Activated CD8-positive, alpha-beta memory T cell treated with anti-CD3 and anti-CD28 coated beads for 24 hours (primary cell): ENCODE results near the gene PNMA1.

ENCODE experiments used
- DNase-seq: peaks from one replicate; pipeline ENCODE4 v3.0.0-alpha.2; 2020

Gene PNMA1

DNA sequence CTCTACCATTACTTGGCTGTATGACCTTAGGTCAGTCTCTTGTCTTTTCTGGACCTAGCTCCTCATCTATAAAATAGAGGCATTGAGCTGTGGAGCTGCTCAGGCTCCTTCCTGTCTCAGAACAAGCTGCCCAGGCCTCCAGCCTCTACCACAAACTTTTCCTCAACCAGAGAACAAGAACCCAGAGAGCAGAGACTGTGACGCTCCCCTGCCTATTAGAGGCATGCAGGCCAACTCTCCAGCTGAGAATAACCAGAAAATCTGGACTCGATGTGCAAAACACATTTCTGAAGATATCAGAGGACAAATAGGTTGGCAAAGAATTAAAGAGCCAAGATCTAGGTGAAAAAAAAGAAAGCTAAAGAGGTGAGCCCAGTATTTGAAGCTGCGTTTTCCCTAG lies 17.8 kb upstream of the PNMA1 start:
- no peak for DNase-seq

DNA sequence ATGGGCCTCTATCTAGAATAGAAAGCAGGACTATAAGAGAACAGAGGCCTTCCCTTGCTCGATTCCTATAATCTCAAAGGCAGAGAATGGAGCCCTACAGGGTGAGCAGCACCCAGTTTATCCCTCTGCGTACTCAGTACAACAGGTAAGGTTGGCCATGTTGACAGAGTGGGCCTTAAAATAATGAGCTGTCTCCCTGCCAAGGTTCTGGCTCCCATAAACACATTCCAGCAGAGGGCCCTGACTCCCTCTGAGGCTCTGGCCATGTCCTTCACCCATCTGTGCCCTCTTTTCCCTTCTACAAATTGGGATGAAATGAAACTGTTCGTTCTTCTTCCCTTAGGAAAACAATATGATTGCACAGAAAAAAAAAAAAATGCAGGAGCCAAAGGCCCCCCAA lies 16.9 kb upstream of the PNMA1 start:
- no peak for DNase-seq

DNA sequence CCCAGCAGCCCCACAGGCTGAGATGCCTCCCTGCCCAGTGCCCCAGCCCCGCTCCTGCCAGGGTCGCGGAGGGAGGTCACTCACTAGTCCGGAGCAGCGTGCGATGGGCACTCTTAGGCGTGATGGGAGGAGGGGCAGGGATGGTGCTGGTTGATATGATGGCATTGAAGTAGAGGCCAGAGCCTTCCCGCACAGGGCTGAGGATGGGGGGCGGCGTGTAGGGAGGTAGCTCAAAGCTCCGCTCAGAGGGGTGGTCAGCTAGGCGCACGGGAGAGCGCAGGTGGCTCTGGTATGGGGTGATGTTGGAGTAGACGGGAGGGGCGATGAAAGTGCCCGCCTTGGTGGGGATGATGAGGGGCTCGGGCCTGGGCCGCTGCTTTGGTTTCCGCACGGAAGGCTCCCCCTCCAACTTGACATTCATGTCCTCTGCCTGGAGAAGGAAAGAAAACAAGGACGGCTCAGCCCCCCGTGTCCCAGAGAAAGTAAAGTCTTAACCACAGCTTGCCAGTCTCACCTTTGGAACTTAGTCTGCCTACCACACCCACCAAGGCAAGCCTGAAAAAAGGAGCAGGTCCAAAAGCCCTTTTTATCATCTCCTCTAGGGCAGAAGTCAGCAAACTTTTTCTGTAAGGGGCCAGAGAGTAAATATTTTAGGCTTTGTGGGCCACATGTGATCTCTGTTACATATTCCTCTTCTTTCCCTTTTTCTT lies 15.5 kb upstream of the PNMA1 start:
- no peak for DNase-seq

DNA sequence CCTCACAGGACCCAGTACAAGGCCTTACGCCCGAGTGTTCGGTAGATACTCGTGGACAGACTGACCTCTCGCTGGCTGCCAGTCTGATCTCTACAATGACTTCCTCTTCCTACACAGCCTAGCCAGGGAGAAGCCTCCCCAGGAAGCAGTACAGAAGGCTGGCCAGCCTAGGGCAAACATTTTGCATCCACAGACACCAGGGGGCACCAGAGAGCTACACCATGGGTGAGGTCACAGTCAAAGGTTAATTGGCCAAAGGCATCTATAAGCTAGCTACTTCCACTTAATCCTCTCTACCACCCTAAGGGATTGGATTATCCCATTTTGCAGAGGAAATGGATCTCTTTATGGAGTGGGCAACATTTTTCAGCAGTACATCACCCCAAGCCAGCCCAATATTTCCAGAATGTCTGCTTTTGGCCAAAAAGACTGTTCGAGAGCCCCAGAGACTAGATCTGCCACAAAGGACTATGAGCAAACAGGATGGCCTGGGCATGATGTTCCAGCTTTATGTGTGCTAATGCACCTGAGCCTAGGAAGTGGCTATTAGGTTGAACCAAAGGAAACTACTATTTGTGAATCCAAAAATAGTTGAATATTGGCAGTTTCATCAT lies 14.6 kb upstream of the PNMA1 start:
- peak; percentile 96 for DNase-seq

DNA sequence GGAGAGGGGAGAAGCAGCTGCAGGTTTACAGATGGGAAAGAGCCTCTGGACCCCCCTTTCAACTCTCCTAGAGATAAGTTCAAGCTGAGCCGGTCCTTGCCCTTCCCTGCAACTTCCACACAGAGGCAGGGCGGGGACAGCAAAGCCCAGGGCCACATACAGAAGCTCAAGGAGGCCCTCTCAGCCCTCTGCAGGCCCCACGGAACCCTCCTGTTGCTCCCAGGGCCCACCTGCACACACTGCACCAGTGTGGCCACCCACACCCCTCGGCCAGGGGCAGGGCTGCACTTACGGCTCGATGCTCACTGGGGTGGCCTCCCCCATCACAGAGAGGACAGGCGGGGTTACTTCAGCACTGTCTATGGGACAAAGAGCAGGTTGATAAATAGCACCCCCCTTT lies 13.0 kb upstream of the PNMA1 start:
- no peak for DNase-seq

DNA sequence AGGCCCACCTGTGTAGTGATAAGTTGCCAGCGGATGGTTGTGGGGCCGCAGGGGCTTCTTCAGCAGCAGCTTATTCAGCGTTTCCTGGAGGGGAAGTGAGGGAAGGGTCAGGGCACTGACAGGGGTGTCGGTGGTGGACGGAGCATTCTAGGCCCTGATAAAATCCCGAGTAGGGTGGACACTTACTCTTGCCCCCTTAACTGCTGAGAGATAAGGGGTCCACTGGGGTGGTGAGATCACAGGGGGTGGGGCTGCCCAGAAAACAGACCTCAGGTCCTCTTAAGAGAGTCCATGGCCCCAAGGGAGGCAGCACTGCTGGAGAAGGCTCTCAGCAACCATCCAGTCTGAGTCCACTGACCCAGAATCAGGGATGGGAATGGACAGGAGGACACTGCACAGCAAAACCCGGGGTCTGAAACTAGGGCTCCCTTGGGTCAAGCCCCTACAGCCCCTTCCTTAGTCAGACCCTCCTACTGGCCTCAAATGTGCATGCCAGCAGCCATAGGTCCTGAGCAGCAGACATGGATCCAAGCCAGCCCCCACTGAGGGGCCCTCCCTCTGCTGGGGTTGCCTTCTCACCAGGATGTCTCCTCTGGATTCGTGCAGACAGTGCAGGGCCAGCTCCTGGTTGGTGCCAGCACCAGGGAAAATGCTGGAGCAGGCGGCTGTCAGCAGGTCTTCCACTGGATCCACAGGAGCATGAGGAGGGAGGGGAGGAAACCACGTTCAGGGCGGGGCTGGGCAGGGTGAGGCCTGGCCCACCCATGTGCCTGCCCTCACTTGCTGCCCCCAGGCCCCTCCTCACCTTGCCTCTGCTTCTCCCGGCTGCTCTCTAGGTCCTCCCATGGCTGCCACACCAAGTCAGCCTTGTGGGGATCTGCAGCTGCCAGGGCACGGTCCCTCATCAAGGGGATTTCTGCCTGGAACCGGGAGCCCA lies 12.1 kb upstream of the PNMA1 start:
- DNase-seq, result no peak

DNA sequence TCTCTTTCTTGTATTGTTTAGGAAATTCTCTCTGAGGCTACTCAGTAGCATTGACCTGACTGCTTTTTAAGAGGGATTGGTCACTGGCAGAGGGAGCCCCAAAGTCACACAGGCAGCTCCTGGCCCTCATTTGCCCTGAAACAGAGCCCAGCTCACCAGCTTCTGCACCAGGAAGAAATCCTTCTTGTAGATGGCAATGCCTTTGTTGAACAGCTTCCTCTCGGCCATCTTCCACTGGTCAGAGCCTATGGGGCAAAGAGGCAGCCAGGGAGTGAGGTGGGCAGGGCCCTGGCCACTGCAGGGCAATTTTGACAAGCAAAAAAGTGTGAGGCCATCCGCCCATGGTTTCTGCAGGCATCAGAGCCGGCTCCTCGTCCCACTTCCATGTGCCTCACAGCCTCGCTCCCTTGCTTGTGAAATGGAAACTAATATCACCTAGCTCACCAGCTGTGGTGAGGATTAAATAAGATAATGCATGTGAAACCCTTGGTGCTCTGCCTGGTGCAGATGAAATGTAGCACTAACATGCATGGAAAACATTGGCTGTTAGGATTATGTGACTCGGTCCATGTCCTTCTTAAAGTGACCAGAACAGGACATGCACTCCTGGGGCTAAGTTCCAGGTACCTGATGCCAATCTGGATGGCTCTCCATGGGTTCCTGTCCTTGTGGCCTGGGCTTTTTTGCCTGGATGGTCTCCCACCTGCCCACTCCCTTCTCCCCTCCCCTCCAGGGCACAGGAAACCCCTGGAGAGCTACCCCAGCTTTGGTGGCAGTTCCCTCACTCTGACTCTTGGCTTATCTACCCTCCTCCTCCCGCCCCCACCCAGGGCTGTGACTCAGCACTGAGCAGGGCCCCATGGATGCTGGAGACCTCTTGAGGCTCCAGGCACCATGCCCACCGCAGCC lies 11.2 kb upstream of the PNMA1 start:
- DNase-seq, result no peak

DNA sequence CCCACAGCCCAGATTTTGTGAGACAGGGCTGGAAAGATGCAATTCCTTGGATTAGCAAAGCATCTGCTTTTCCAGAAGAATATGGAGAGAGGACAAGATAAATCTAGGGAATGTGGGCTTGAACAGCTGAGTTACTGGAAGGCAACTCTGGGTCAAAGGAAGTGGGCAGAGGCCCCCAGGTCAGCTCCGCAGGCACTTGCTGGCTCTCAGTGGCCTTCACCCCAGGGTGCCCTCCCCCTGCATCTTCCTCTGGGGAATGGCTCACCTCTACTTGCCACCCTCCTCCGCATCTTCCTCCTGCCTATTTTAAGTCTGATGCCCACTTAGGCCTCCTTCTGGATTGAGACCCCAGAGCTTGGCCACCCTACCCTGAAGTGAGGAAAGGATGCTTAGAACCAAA lies 10.5 kb upstream of the PNMA1 start:
- DNase-seq, result no peak

DNA sequence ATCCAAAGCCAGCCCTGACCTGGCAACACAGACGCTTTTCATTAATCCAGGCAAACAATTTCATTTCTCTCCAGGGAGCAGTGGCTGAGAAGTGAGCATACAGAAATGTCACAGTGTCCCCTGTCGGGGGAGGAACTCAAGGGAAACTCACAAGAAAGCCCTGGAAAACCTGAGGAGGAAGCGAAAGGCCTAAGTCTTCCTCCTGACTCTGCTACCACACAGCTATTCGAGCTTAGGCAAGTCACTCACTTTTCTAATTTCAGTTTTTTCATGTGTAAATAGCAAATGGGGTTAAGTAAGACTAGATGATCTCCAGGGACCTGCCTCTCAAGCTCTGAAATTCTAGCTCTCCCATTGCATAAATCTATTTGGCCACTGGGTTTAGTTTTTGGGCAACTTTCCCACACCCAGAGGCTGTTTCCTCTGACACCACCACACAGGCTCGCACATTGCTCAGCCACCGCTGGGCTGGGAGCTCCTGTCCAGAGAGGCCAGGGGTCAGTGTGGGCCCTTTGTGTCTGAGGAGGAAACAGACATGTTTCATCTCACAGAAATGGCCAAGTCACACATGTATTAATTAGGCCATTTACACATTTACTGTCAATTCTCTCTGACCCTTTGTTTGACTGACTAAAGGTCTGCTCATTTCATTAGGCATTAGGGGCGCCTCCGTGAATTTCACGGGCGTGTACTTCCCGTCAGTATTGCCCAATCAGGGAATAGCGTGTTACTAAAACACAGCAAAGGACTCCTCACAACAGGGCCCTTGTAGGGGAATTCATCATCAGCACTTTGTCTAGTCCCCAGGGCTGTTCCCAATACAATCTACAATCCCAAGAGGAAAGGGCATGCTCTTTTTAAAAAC lies 9.8 kb upstream of the PNMA1 start:
- no peak for DNase-seq

DNA sequence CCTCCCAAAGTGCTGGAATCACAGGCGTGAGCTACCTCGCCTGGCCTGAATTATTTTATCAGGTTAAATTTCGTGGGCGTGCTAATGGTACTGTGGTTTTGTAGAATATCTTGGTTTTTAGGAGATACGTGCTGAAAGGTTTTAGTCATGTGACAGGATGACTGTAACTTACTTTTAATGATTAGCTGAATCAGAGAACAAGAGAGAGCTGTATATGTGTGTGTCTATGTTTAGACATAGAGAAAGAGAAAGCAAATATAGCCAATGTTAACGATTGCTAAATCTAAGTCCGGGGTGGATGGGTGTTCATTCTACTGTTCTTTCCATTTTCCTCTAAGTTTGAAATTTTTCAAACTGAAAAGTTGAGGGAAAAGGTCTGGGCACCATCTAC lies 9.2 kb upstream of the PNMA1 start:
- no peak for DNase-seq

DNA sequence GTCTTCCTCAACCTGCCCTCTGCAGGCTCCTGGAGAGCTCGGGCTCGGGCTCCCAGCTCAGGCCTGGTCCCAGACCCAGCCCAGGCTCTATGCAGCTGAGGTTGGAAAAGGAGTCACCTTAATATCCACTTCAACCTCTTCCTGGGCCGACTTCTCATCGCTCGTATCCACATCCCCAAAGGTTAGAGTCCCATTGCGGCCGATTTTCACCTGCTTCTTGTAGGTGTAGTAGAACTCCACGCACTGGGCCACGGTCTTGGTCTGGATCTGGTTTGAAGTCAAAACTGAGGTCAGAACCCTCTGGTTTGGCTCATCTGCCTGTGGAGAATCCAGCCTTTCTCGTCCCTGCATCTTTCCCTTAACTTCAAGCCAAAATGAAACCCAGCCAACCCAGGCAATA lies 8.4 kb upstream of the PNMA1 start:
- peak; percentile 47 for DNase-seq

DNA sequence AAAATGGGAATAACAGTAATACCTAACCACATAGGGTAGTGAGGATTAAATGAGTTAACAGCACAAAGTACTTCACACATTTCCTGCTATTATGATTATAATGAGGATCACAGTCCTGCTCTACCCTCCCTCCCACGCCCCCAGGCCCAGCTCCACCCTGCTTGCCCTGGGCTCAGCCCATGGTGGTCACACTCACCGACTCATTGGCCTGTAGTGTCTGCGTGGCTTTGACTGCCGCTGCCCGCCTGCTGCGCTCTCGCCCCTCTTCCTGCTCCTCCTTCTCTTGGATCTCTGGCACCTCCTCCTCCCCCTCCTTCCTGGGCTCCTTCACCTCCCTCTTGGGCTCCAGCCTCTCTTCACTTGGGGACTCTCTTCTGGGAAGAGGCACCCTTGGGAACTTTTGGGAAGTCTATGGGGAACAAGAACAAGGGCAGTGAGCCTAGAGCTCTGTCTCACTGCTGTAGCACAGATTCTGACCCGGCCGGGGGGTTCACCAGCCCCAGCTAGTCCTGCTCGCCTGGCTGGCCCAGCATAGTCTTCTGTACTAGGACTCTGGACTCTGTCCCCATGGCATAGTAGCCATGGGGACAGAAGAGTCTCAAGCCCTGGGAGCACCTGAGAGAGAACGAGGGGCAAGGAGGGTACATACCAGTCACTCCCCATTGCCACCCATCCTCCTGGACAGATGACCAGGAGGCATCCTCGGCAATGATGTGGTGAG lies 7.1 kb upstream of the PNMA1 start:
- no peak for DNase-seq

DNA sequence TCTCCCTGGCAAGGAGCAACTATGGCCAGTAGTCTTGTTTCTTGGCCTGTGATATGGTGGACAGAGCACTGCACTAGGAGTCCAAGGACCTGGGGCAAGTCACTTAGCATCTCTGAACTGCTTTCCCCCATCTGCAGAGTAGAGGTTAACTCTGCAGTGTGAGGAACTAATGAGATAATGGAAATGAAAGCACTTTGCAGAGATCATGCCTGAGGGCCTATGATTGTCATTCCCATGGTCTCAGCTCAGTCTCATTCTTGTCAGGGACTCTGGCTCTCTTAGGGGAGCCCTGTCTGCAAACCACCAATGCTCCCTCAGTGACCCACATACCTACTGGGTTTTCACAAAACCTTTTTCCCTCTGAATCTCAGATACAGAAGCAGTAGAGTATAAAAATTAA lies 6.5 kb upstream of the PNMA1 start:
- no peak for DNase-seq

DNA sequence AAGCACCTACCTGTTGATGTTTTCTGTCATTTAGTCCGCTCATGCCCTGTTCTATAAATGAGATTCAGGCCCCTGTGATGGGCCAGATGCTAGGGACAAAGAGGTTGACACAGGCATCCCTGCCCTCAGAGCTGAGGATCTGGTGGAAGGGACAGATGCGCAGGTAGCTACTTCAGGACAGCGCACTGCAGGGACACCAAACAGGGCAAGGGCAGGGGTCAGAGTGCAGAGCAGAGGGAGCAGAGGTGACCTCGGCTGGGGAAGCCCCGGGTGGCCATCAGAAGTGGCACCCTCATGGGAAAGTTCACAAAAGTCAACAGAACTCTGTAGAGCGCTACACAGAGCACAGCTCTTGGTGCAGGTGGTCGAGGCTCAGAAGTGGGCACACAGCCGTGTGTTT lies 5.6 kb upstream of the PNMA1 start:
- no peak for DNase-seq

DNA sequence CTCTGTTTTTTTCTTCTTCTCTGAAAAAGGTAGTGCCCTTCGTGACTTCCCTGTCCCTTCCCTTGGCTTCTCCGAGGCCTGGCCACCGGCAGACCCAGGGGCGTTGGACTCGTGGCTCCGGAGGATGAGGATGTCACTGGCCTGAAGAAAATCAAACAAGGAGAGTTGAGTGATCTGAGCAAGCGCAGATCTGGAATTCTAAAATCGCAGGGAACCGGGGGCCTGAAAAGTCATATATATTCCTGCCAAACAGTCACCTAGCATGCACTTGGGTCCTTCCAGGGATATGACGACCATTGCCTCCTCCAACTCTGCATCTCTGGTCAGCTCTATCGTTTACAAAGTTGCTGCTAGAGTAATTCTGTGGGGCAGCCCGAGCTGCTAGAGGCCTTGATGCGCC lies 5.2 kb upstream of the PNMA1 start:
- no peak for DNase-seq

DNA sequence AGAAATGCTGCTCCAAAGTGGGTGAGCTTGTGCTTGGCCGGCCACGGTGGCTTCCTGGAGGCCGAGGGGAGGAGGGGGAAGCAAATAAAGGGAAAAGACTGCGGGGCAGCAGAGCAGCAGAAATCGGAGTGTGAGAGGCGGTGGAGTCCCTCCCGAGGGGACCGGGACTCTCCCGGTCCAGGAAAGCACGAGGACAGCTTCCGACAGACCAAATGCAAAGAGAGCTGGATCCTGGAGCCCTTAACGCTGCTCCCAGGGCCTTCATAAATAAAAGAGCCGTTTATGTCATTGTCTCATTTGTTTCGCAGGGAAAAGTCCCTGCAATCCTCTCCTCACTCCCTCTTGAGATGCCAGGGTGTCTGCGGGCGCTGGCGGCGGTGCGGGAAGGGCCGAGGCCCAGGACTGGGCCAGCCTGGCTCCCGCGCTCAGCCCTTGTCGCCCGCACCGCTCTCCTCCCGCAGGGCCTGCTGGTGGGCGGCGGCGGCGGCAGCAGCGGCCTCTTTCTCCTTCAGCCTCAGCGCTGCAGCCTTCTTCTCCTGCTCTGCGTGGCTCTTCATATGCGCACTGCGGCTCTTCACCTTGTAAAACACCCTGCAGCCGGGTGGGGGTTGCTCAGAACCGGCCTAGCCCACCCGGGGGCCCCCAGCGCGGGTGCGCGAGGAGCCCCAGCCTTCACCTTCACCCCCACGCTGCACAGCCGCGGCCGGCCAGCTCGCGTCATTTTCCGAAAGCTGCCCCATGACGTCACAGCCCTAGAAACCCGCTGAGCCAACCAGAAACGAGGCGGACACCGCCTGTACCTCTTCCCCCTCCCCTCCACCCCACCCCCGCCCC lies 4.5 kb upstream of the PNMA1 start:
- no peak for DNase-seq

DNA sequence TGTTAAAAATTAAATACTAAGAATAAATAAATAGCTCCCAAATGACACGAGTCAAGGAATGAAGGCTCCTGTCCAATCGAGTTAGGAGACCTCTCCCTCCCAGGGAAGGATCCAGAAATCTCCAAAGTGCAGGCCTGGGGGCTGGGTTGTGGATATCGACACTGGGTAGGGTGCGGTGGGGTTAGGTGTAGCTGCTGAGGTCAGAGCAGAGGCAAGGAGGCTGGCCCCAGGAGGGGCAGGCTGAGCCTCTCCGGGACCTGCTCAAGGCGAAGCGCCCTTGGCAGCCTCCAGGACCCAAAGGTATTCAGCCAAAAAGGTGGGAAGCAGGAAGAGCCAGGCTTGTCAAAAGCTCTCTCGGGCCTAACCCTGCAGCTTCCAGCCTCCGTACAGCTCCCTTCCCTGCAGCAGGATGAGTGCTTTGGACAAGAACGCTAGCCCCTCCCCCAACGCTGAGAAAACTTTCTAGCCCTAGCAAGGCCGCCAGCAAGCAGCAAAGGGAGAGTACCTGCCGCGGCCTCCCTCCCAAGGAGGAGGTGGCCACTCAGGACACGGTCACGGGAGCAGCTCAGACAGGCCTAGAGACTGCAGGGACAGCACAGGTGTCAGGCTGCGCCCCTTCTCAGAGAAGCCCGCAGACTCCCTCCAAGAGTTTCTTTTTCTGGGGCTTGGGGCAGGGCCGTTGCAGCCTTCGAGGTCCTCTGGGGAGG lies 3.7 kb upstream of the PNMA1 start:
- DNase-seq, result no peak

DNA sequence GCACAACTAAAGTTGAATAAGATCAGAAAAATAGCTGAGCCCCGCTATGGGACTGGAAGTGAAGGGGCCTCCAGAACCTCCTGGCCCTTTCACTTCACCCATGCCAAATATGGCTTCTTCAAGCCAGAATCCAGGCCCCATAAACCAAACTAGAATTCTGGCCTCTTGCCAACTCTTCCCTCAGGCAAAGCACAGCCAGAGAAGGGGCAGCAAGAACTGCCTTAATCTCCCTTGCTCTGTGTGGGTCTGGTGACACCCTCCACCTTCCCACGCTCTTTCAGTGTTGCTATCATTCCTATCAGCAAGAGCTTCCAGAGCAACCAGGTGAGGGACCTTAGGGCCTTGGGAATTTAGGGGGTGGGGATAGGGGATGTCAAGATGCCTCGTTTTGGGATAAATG lies 3.1 kb upstream of the PNMA1 start:
- DNase-seq, result no peak

DNA sequence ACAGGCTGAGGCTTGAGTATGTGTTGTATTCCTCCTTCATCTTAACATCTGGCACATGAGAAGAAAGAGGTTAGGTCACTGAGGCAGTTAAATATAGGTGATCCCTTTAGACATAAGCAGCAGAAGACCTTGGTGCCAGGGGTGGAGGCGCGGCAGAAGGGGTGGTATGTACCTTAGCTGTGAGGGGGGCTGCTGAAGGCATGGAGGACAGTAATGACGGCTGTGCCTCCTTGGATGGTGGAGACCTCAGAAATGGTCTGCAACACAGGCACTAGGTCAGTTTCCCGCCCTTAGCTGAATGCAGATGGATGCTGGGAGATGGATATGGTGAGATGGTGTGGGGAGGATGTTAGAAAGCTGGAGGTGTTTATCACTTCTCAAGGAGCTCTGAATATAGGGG lies 1.5 kb upstream of the PNMA1 start:
- no peak for DNase-seq

DNA sequence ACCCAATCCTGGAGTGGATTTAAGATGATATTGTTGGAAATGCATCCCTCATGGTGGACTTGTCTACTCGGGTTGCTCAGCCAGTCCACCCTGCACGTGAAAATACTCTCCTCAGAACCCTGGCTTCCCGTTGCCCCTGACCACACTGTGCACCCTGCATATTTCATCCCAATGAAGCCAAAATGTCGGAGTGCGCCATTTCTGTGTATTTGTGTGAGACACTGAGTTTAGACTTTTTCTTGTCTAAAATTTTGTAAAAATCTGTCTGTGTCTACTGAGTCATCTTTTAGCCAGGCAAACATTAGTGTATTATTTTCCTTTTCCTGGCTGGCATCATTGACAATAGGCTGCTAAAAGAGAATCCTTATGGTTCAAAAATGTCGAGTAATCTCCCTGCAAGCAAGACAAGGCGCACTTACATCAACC lies 485 bp upstream of the PNMA1 start:
- DNase-seq, result no peak
